GM12801 (cell line): Measurements from ENCODE around the gene FOXD2.
A peak's percentile ranks its signal among the peaks of the same experiment; 100 is the strongest.

Experiments
- CTCF ChIP-seq: IDR thresholded peaks from one replicate; pipeline ENCODE4 v1.5.1; 2011; ENCODE audit warnings: control low read depth; ENCODE audit not compliant: insufficient read length; ENCODE audit errors: extremely low read depth

FOXD2 gene

GRCh38 chr1:47432071-47433036, 5.5 kb upstream of the FOXD2 start:
- no peak for TF ChIP-seq CTCF

GRCh38 chr1:47433037-47433421, 4.8 kb upstream of the FOXD2 start:
- no peak for TF ChIP-seq CTCF

GRCh38 chr1:47433477-47434050, 4.3 kb upstream of the FOXD2 start:
- TF ChIP-seq CTCF, result no peak

- TF ChIP-seq CTCF, result no peak
Measured at GRCh38 chr1:47434051-47434842, 3.6 kb upstream of the FOXD2 start.

GRCh38 chr1:47435506-47436303, 2.1 kb upstream of the FOXD2 start:
- TF ChIP-seq CTCF, result no peak

GRCh38 chr1:47436304-47436978, 1.4 kb upstream of the FOXD2 start:
- peak; percentile 90 for TF ChIP-seq CTCF
